ENCODE results near the gene TTLL13.
"Not testable (repeated sequence)": the region's sequence is repeated elsewhere in the genome, so short reads cannot be mapped to it uniquely, and the experiment has no call there.

DNA sequence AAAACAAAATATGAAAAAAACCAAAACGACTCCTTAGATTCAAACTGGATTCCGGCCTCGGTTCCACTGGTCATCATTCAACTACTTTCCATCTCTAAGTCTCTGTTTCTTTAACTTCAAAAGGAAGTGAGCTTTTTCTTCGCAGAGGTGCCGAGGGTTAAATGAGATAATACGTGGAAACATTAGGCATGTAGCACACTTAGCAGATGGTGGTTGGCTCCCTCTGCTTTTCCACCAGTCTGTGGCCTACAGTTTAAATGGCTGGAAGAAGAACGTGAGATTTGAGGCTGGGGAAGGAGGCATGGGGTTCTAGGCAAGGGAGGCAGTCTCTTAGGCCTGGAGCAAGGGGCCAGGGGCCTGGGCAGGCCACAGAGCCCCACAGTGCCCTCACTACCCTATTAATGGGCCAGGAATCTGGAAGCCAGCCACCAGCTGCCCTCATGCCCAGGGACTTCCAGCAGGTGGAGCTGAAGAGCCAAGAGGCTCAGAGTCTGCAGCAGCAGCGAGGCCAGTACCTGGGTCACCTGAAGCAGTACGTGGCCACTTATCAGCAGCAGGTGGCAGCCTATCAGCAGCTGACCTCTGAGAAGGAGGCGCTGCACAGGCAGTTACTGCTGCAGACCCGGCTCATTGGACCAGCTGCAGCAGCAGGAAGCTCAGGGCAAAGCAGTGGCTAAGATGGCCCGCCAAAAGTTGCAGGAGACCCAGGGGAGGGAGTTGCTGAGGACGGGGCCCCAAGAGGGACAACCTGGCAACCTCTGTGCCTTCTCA lies 43.9 kb downstream of the TTLL13 start:
- TF ChIP-seq EP300 (conservative IDR thresholded peaks at IDR 0.05; ENCODE audit: poor library complexity, severe bottlenecking); POLR2AphosphoS5 (IDR thresholded peaks at IDR 0.05); EZH2 (IDR thresholded peaks at IDR 0.05; ENCODE audit: borderline replicate concordance, insufficient read depth, low read length, poor library complexity, severe bottlenecking); RAD21 (conservative IDR thresholded peaks at IDR 0.05): not testable (repeated sequence)
- TF ChIP-seq, protein P1, sequence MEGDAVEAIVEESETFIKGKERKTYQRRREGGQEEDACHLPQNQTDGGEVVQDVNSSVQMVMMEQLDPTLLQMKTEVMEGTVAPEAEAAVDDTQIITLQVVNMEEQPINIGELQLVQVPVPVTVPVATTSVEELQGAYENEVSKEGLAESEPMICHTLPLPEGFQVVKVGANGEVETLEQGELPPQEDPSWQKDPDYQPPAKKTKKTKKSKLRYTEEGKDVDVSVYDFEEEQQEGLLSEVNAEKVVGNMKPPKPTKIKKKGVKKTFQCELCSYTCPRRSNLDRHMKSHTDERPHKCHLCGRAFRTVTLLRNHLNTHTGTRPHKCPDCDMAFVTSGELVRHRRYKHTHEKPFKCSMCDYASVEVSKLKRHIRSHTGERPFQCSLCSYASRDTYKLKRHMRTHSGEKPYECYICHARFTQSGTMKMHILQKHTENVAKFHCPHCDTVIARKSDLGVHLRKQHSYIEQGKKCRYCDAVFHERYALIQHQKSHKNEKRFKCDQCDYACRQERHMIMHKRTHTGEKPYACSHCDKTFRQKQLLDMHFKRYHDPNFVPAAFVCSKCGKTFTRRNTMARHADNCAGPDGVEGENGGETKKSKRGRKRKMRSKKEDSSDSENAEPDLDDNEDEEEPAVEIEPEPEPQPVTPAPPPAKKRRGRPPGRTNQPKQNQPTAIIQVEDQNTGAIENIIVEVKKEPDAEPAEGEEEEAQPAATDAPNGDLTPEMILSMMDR (IDR thresholded peaks at IDR 0.05; ENCODE audit: poor library complexity, severe bottlenecking), result peak; percentile 51
- TF ChIP-seq, protein P2, sequence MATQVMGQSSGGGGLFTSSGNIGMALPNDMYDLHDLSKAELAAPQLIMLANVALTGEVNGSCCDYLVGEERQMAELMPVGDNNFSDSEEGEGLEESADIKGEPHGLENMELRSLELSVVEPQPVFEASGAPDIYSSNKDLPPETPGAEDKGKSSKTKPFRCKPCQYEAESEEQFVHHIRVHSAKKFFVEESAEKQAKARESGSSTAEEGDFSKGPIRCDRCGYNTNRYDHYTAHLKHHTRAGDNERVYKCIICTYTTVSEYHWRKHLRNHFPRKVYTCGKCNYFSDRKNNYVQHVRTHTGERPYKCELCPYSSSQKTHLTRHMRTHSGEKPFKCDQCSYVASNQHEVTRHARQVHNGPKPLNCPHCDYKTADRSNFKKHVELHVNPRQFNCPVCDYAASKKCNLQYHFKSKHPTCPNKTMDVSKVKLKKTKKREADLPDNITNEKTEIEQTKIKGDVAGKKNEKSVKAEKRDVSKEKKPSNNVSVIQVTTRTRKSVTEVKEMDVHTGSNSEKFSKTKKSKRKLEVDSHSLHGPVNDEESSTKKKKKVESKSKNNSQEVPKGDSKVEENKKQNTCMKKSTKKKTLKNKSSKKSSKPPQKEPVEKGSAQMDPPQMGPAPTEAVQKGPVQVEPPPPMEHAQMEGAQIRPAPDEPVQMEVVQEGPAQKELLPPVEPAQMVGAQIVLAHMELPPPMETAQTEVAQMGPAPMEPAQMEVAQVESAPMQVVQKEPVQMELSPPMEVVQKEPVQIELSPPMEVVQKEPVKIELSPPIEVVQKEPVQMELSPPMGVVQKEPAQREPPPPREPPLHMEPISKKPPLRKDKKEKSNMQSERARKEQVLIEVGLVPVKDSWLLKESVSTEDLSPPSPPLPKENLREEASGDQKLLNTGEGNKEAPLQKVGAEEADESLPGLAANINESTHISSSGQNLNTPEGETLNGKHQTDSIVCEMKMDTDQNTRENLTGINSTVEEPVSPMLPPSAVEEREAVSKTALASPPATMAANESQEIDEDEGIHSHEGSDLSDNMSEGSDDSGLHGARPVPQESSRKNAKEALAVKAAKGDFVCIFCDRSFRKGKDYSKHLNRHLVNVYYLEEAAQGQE (IDR thresholded peaks at IDR 0.05; ENCODE audit: borderline replicate concordance), result not testable (repeated sequence)
- peak; percentile 21 for TF ChIP-seq SMC3 (conservative IDR thresholded peaks at IDR 0.05; ENCODE audit: poor library complexity)
